K562 (cell line): ENCODE results near the gene GATB. TPM values are rescaled to one million over a fixed set of nuclear protein-coding genes. Genes with fewer than 3 reads are reported as not detected.

Experiments used
- SMARCA5 ChIP-seq: fragments of 450-650 bp; IDR thresholded peaks from 2 replicates; pipeline ENCODE4 v1.6.1; 2016
- ZNF507 ChIP-seq: conservative IDR thresholded peaks from 2 replicates; pipeline ENCODE4 v1.6.1; 2017; ENCODE audit warnings: missing genetic modification characterization, missing compliant biosample characterization
- polyA plus RNA-seq, 8 experiments: library from polyadenylated mRNA; depleted of rRNA in 4 of 8; stranded (reverse) in 5 of 8; unstranded in 3 of 8; fragments of >200 nt; fragmentation: Nextera tagmentation in 2 of 8; fragmentation: Illumina TruSeq in 1 of 8; extraction: Ambion mirVana in 2 of 8; extraction: Trizol in 1 of 8; gene quantifications; 2 replicates each; pipeline versions ENCODE4 v1.2.1 to v1.2.3, GENCODE V29; 2011 to 2014; ENCODE audit warnings: inconsistent platforms in 1 of 8, missing spikeins in 1 of 8
- total RNA-seq, 7 experiments: library from RNA; depleted of rRNA in 6 of 7; stranded (reverse); fragments of >200 nt in 6 of 7; fragmentation: Illumina TruSeq in 2 of 7; extraction: Trizol in 2 of 7; gene quantifications; 2 replicates each; pipeline versions ENCODE4 v1.2.1 to v1.2.3, GENCODE V29; 2011 to 2021; ENCODE audit warnings: low replicate concordance in 1 of 7
- TF ChIP-seq, protein P1 (sequence below): fragments of 450-650 bp; IDR thresholded peaks from 2 replicates; pipeline ENCODE4 v1.6.1; 2016; ENCODE audit warnings: low read depth

Gene GATB
- total and polyA plus RNA-seq, 9 of the 15 experiments (the other 6 are each of a cell fraction or from before 2014, with no cell fraction given), result 15.3 to 31.8 (median 26.2) TPM

GRCh38 chr4:151743128-151743854 is 17.5 kb downstream of the GATB start (continued):
- TF ChIP-seq, protein P1, sequence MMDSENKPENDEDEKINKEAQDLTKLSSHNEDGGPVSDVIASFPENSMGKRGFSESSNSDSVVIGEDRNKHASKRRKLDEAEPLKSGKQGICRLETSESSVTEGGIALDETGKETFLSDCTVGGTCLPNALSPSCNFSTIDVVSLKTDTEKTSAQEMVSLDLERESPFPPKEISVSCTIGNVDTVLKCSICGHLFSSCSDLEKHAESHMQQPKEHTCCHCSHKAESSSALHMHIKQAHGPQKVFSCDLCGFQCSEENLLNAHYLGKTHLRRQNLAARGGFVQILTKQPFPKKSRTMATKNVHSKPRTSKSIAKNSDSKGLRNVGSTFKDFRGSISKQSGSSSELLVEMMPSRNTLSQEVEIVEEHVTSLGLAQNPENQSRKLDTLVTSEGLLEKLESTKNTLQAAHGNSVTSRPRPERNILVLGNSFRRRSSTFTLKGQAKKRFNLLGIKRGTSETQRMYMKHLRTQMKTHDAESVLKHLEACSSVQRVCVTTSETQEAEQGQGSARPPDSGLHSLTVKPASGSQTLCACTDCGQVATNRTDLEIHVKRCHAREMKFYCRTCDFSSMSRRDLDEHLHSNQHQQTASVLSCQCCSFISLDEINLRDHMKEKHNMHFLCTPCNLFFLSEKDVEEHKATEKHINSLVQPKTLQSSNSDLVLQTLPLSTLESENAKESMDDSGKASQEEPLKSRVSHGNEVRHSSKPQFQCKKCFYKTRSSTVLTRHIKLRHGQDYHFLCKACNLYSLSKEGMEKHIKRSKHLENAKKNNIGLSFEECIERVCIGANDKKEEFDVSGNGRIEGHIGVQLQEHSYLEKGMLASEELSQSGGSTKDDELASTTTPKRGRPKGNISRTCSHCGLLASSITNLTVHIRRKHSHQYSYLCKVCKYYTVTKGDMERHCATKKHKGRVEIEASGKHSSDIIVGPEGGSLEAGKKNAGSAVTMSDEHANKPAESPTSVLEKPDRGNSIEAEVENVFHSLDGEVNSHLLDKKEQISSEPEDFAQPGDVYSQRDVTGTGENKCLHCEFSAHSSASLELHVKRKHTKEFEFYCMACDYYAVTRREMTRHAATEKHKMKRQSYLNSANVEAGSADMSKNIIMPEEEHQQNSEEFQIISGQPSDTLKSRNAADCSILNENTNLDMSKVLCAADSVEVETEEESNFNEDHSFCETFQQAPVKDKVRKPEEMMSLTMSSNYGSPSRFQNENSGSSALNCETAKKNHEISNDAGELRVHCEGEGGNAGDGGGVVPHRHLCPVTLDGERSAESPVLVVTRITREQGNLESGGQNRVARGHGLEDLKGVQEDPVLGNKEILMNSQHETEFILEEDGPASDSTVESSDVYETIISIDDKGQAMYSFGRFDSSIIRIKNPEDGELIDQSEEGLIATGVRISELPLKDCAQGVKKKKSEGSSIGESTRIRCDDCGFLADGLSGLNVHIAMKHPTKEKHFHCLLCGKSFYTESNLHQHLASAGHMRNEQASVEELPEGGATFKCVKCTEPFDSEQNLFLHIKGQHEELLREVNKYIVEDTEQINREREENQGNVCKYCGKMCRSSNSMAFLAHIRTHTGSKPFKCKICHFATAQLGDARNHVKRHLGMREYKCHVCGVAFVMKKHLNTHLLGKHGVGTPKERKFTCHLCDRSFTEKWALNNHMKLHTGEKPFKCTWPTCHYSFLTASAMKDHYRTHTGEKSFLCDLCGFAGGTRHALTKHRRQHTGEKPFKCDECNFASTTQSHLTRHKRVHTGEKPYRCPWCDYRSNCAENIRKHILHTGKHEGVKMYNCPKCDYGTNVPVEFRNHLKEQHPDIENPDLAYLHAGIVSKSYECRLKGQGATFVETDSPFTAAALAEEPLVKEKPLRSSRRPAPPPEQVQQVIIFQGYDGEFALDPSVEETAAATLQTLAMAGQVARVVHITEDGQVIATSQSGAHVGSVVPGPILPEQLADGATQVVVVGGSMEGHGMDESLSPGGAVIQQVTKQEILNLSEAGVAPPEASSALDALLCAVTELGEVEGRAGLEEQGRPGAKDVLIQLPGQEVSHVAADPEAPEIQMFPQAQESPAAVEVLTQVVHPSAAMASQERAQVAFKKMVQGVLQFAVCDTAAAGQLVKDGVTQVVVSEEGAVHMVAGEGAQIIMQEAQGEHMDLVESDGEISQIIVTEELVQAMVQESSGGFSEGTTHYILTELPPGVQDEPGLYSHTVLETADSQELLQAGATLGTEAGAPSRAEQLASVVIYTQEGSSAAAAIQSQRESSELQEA, result no peak
- TF ChIP-seq SMARCA5, result no peak
- TF ChIP-seq ZNF507 (tag), result no peak
